Measurements from ENCODE around the gene GEMIN4. TPM values are rescaled to one million over a fixed set of nuclear protein-coding genes. Genes with fewer than 3 reads are reported as not detected.
"Not testable (repeated sequence)": the region's sequence is repeated elsewhere in the genome, so short reads cannot be mapped to it uniquely, and the experiment has no call there.

The GEMIN4 gene
- total and polyA plus RNA-seq, 2 experiments from 2014 or later = 23.7 to 24.8 TPM

DNA sequence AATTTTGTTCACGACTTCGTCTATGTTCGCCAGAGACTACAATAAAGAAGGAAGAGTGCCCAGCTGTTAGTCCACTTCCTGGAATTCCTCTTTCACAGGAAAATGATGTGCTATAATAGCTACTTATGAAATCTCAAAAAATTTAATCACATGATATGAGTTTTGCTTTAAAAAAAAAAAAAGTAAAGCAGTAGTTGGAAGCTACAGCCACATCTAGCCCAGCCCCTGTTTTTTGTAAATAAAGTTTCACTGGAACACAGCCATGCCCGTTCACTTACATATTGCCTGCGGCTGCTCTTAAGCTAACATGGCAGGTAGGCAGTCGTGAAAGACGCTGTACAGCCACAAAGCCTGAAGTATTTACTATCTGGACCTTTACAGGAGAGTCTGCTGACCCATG lies 52.7 kb downstream of the GEMIN4 start:
- Histone ChIP-seq H3K36me3 (peaks cover 11% of the 10 kb centered on the region), H3K27me3 (no peaks in the 10 kb centered on the region), H3K4me1 (ENCODE audit: low read depth) (peaks cover 26% of the 10 kb centered on the region), H3K4me3 (no peak overlapping the region), H3K9me3 (ENCODE audit: low read depth) (no peaks in the 10 kb centered on the region), H3K27ac (peak overlapping the region; percentile 73)
- TF ChIP-seq, protein P1, sequence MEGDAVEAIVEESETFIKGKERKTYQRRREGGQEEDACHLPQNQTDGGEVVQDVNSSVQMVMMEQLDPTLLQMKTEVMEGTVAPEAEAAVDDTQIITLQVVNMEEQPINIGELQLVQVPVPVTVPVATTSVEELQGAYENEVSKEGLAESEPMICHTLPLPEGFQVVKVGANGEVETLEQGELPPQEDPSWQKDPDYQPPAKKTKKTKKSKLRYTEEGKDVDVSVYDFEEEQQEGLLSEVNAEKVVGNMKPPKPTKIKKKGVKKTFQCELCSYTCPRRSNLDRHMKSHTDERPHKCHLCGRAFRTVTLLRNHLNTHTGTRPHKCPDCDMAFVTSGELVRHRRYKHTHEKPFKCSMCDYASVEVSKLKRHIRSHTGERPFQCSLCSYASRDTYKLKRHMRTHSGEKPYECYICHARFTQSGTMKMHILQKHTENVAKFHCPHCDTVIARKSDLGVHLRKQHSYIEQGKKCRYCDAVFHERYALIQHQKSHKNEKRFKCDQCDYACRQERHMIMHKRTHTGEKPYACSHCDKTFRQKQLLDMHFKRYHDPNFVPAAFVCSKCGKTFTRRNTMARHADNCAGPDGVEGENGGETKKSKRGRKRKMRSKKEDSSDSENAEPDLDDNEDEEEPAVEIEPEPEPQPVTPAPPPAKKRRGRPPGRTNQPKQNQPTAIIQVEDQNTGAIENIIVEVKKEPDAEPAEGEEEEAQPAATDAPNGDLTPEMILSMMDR (IDR thresholded peaks at IDR 0.05; ENCODE audit: low read depth, low read length) = no peak
- DNase-seq (ENCODE audit: low read depth in 1 of 2, low spot score in 1 of 2) = peak in 1 of 2 donors; percentile 43

DNA sequence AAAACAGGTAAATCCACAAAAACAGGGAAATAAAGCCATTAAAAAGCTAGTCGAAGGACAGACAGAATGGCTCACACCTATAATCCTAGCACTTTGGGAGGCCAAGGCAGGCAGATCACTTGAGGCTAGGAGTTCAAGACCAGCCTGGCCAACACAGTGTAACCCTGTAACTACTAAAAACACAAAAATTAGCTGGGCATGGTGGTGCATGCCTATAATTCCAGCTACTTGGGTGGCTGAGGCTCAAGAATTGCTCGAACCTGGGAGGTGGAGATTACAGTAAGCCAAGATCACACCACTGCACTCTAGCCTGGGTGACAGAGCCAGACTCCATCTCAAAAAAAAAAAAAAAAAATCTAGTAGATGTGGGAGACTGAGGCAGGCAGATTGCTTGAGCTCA lies 54.0 kb downstream of the GEMIN4 start:
- Histone ChIP-seq H3K36me3 (peaks cover 12% of the 10 kb centered on the region), H3K4me1 (ENCODE audit: low read depth) (peaks cover 15% of the 10 kb centered on the region)
- H3K9me3 ChIP-seq (ENCODE audit: low read depth); H3K27ac ChIP-seq; DNase-seq (ENCODE audit: low read depth in 1 of 2, low spot score in 1 of 2); H3K27me3 ChIP-seq; H3K4me3 ChIP-seq: not testable (repeated sequence)

GRCh38 chr17:697682-698081 lies 54.4 kb downstream of the GEMIN4 start:
- Histone ChIP-seq H3K27me3 (no peaks in the 10 kb centered on the region), H3K4me1 (ENCODE audit: low read depth) (peaks cover 15% of the 10 kb centered on the region), H3K27ac (no peak overlapping the region), H3K4me3 (no peak overlapping the region), H3K9me3 (ENCODE audit: low read depth) (no peaks in the 10 kb centered on the region), H3K36me3 (peaks cover 12% of the 10 kb centered on the region)
- TF ChIP-seq, protein P1 (IDR thresholded peaks at IDR 0.05; ENCODE audit: low read depth, low read length) = no peak
- no peak for DNase-seq (ENCODE audit: low read depth in 1 of 2, low spot score in 1 of 2)

GRCh38 chr17:696369-696768 lies 55.7 kb downstream of the GEMIN4 start:
- Histone ChIP-seq H3K4me3 (no peak overlapping the region), H3K36me3 (peaks cover 12% of the 10 kb centered on the region), H3K4me1 (ENCODE audit: low read depth) (peaks cover 15% of the 10 kb centered on the region), H3K9me3 (ENCODE audit: low read depth) (no peaks in the 10 kb centered on the region), H3K27ac (peak overlapping the region; percentile 53), H3K27me3 (no peaks in the 10 kb centered on the region)
- DNase-seq (ENCODE audit: low read depth in 1 of 2, low spot score in 1 of 2) = no peak
- TF ChIP-seq, protein P1 (IDR thresholded peaks at IDR 0.05; ENCODE audit: low read depth, low read length) = no peak

Other genes starting within 250 kb of the GEMIN4 start
- gene VPS53, start 37.4 kb downstream of the GEMIN4 start, total RNA-seq = 10.5 and 18.4 TPM in 2 replicates
- gene VPS53, start 37.4 kb downstream of the GEMIN4 start, polyA plus RNA-seq = 18.6 and 25.5 TPM in 2 replicates
- 15.4 and 16.4 TPM in 2 replicates for gene TLCD3A, start 19.7 kb downstream of the GEMIN4 start, total RNA-seq
- 20.3 and 27.0 TPM in 2 replicates for gene TLCD3A, start 19.7 kb downstream of the GEMIN4 start, polyA plus RNA-seq
- 85.3 and 151 TPM in 2 replicates for gene GLOD4, start 30.0 kb upstream of the GEMIN4 start, total RNA-seq
- gene GLOD4, start 30.0 kb upstream of the GEMIN4 start, polyA plus RNA-seq = 76.8 and 83.7 TPM in 2 replicates
- 24.8 and 26.4 TPM in 2 replicates for gene MRM3, start 30.1 kb upstream of the GEMIN4 start, total RNA-seq
- 28.1 and 35.7 TPM in 2 replicates for gene MRM3, start 30.1 kb upstream of the GEMIN4 start, polyA plus RNA-seq
- 107 and 122 TPM in 2 replicates for gene NXN, start 227.5 kb upstream of the GEMIN4 start, total RNA-seq
- 120 and 128 TPM in 2 replicates for gene NXN, start 227.5 kb upstream of the GEMIN4 start, polyA plus RNA-seq
- 26.8 and 28.4 TPM in 2 replicates for gene TIMM22, start 244.9 kb upstream of the GEMIN4 start, total RNA-seq
- 33.1 and 34.7 TPM in 2 replicates for gene TIMM22, start 244.9 kb upstream of the GEMIN4 start, polyA plus RNA-seq

Measured in cardiac muscle cell (in vitro differentiated cells and primary cell).